ENCODE results near the gene RILPL2.
"Not testable (repeated sequence)": the region's sequence is repeated elsewhere in the genome, so short reads cannot be mapped to it uniquely, and the experiment has no call there.

The RILPL2 gene

GRCh38 chr12:123436017-123436964 is at the start of gene RILPL2:
Gene RILPL2 (minus strand): TSS chr12:123436684. CDS start chr12:123436420, 264 bp downstream.
- peak; percentile 92 for DNase-seq

- no peak for DNase-seq
Measured at GRCh38 chr12:123485756-123486155, 49.3 kb upstream of the RILPL2 start.

- peak; percentile 43 for DNase-seq
Measured at GRCh38 chr12:123483602-123484248, 47.2 kb upstream of the RILPL2 start.

- no peak for DNase-seq
Measured at GRCh38 chr12:123482876-123483275, 46.4 kb upstream of the RILPL2 start.

GRCh38 chr12:123481251-123481650 is 44.8 kb upstream of the RILPL2 start:
- DNase-seq: not testable (repeated sequence)

GRCh38 chr12:123479442-123480180 is 43.1 kb upstream of the RILPL2 start:
- no peak for DNase-seq

- no peak for DNase-seq
Measured at GRCh38 chr12:123478762-123479161, 42.3 kb upstream of the RILPL2 start.

GRCh38 chr12:123478069-123478468 is 41.6 kb upstream of the RILPL2 start:
- no peak for DNase-seq

GRCh38 chr12:123475246-123475703 is 38.8 kb upstream of the RILPL2 start:
- no peak for DNase-seq

- DNase-seq: peak; percentile 47
Measured at GRCh38 chr12:123474485-123475245, 38.2 kb upstream of the RILPL2 start.

GRCh38 chr12:123472438-123472849 is 36.0 kb upstream of the RILPL2 start:
- no peak for DNase-seq

- DNase-seq: no peak
Measured at GRCh38 chr12:123471374-123472068, 35.0 kb upstream of the RILPL2 start.

- DNase-seq: no peak
Measured at GRCh38 chr12:123469978-123470377, 33.5 kb upstream of the RILPL2 start.

GRCh38 chr12:123468786-123469185 is 32.3 kb upstream of the RILPL2 start:
- no peak for DNase-seq

- DNase-seq: no peak
Measured at GRCh38 chr12:123465084-123465483, 28.6 kb upstream of the RILPL2 start.

GRCh38 chr12:123463174-123463573 is 26.7 kb upstream of the RILPL2 start:
- DNase-seq: not testable (repeated sequence)

- DNase-seq: peak; percentile 90
Measured at GRCh38 chr12:123457980-123458779, 21.7 kb upstream of the RILPL2 start, which contains the start of gene SNRNP35. Gene SNRNP35 (plus strand): TSS chr12:123458139. CDS start chr12:123465541, 7,402 bp downstream.

GRCh38 chr12:123453165-123453564 is 16.7 kb upstream of the RILPL2 start:
- DNase-seq: no peak

GRCh38 chr12:123452276-123452550 is 15.7 kb upstream of the RILPL2 start:
- DNase-seq: not testable (repeated sequence)

- no peak for DNase-seq
Measured at GRCh38 chr12:123450636-123451035, 14.2 kb upstream of the RILPL2 start.

GRCh38 chr12:123449856-123450255 is 13.4 kb upstream of the RILPL2 start:
- no peak for DNase-seq

Data from CD4-positive, alpha-beta T cell treated with Interleukin-6 for 4 hours (primary cell).